ENCODE data around the gene LUC7L3. TPM values are rescaled to one million over a fixed set of nuclear protein-coding genes. Genes with fewer than 3 reads are reported as not detected.
A peak's percentile ranks its signal among the peaks of the same experiment; 100 is the strongest.

Gene LUC7L3
- total RNA-seq, 4 donors from 2014 or later, result 62.8 to 984 (median 159) TPM

GRCh38 chr17:50771991-50772785, 52.8 kb downstream of the LUC7L3 start:
- Histone ChIP-seq H3K27me3 (no peaks in the 10 kb centered on the region), H3K36me3 (no peaks in the 10 kb centered on the region), H3K4me3 (no peak overlapping the region), H3K9me3 (no peaks in the 10 kb centered on the region), H3K27ac (no peak overlapping the region), H3K4me1 (peaks cover 0 to 18% (median 7%) of the 10 kb centered on the region in 4 donors)
- in situ Hi-C loops (cut with MboI; ENCODE audit: low pct_ligation_motif_present in 1 of 4, low pct_unique_long_range_greater_than_20kb in 1 of 4, low sequenced_read_pairs in 3 of 4), result no loop called here
- DNase-seq, result peak; percentile 44
- TF ChIP-seq POLR2A (IDR thresholded peaks at IDR 0.05), result no peak
- TF ChIP-seq CTCF (IDR thresholded peaks at IDR 0.05), result no peak
- TF ChIP-seq EP300 (IDR thresholded peaks at IDR 0.05; ENCODE audit: low read depth), result no peak
- TF ChIP-seq POLR2AphosphoS5 (IDR thresholded peaks at IDR 0.05), result no peak
- intact Hi-C loops (cut with DNase I; ENCODE audit: low total_unique reads), result no loop called here
- WGBS, 2 donors (ENCODE audit: low coverage in 1 of 2), result 66 to 82% methylated on average over 4 to 15 of the region's 15 CpGs

GRCh38 chr17:50774225-50774803, 54.9 kb downstream of the LUC7L3 start:
- in situ Hi-C loops (cut with MboI; ENCODE audit: low pct_ligation_motif_present in 1 of 4, low pct_unique_long_range_greater_than_20kb in 1 of 4, low sequenced_read_pairs in 3 of 4) (no loop called here), intact Hi-C loops (cut with DNase I; ENCODE audit: low total_unique reads) (no loop called here)
- peaks cover 0 to 5% (median 0%) of the 10 kb centered on the region in 4 donors for H3K4me1 ChIP-seq
- no peak overlapping the region for H3K27ac ChIP-seq
- 40 to 87% methylated on average over 1 to 7 of the region's 7 CpGs for WGBS, 2 donors (ENCODE audit: low coverage in 1 of 2)
- no peak for DNase-seq
- H3K4me3 ChIP-seq, result no peak overlapping the region
- no peaks in the 10 kb centered on the region for H3K36me3 ChIP-seq
- no peak for TF ChIP-seq CTCF (IDR thresholded peaks at IDR 0.05)
- no peak for TF ChIP-seq POLR2AphosphoS5 (IDR thresholded peaks at IDR 0.05)
- no peak for TF ChIP-seq EP300 (IDR thresholded peaks at IDR 0.05; ENCODE audit: low read depth)
- TF ChIP-seq POLR2A (IDR thresholded peaks at IDR 0.05), result no peak
- H3K27me3 ChIP-seq, result no peaks in the 10 kb centered on the region
- no peaks in the 10 kb centered on the region for H3K9me3 ChIP-seq

- Histone ChIP-seq H3K9me3 (no peaks in the 10 kb centered on the region), H3K36me3 (no peaks in the 10 kb centered on the region), H3K4me1 (no peaks in the 10 kb centered on the region), H3K27me3 (no peaks in the 10 kb centered on the region), H3K27ac (no peak overlapping the region), H3K4me3 (no peak overlapping the region)
- intact Hi-C loops (cut with DNase I; ENCODE audit: low total_unique reads), result no loop called here
- 92 to 96% methylated on average over 2 to 3 of the region's 3 CpGs for WGBS, 2 donors (ENCODE audit: low coverage in 1 of 2)
- in situ Hi-C loops (cut with MboI; ENCODE audit: low pct_ligation_motif_present in 1 of 4, low pct_unique_long_range_greater_than_20kb in 1 of 4, low sequenced_read_pairs in 3 of 4), result no loop called here
- no peak for TF ChIP-seq POLR2A (IDR thresholded peaks at IDR 0.05)
- DNase-seq, result no peak
These were observed 56.5 kb downstream of the LUC7L3 start for GRCh38 chr17:50775926-50776325.

DNA sequence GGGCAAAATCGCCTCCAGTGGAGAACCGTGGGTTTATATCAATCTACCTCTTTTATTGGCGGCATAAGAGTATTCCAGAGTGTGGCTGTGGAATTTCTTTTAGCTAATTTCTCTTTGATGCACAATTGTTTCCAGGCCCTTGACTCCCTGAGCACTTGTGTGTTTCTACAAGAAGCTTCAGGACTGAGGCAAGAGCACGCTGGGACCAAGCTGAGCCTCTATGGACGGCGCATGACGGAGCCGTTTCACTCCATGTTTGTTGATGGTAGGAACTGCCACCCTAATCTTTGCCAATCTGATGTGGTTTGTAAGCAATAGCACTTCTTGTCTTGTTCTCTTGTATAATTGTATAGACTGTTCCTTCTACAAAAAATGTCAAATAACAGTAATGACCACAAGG, 59.1 kb downstream of the LUC7L3 start:
- 86 to 93% methylated on average over 5 to 8 of the region's 8 CpGs for WGBS, 2 donors (ENCODE audit: low coverage in 1 of 2)
- no peak for DNase-seq
- TF ChIP-seq EP300 (IDR thresholded peaks at IDR 0.05; ENCODE audit: low read depth), result no peak
- no peak for TF ChIP-seq POLR2A (IDR thresholded peaks at IDR 0.05)
- no peak for TF ChIP-seq CTCF (IDR thresholded peaks at IDR 0.05)
- no peak for TF ChIP-seq POLR2AphosphoS5 (IDR thresholded peaks at IDR 0.05)
- in situ Hi-C loops (cut with MboI; ENCODE audit: low pct_ligation_motif_present in 1 of 4, low pct_unique_long_range_greater_than_20kb in 1 of 4, low sequenced_read_pairs in 3 of 4) (no loop called here), intact Hi-C loops (cut with DNase I; ENCODE audit: low total_unique reads) (no loop called here)
- peaks cover 0 to 5% (median 0%) of the 10 kb centered on the region in 4 donors for H3K4me1 ChIP-seq
- no peak overlapping the region for H3K4me3 ChIP-seq
- no peaks in the 10 kb centered on the region for H3K27me3 ChIP-seq
- H3K27ac ChIP-seq, result no peak overlapping the region
- H3K36me3 ChIP-seq, result no peaks in the 10 kb centered on the region
- H3K9me3 ChIP-seq, result no peaks in the 10 kb centered on the region
